ENCODE results near the gene EXOC4.

Gene EXOC4

GRCh38 chr7:133575726-133576440 is 323.0 kb downstream of the EXOC4 start:
- no peak for DNase-seq (ENCODE audit: low read depth)
- TF ChIP-seq CTCF (IDR thresholded peaks at IDR 0.05; ENCODE audit: low read length, missing control alignments), result no peak

GRCh38 chr7:133576612-133577168 is 323.8 kb downstream of the EXOC4 start:
- no peak for TF ChIP-seq CTCF (IDR thresholded peaks at IDR 0.05; ENCODE audit: low read length, missing control alignments)
- no peak overlapping the region for H3K4me3 ChIP-seq (replicated peaks; ENCODE audit: low read depth, low read length)
- no peak for DNase-seq (ENCODE audit: low read depth)

More at GRCh38 chr7:133575726-133576440, 323.0 kb downstream of the EXOC4 start:
- H3K4me3 ChIP-seq (replicated peaks; ENCODE audit: low read depth, low read length), result no peak overlapping the region

- DNase-seq (ENCODE audit: low read depth), result peak; percentile 91
- no peak overlapping the region for H3K4me3 ChIP-seq (replicated peaks; ENCODE audit: low read depth, low read length)
- TF ChIP-seq CTCF (IDR thresholded peaks at IDR 0.05; ENCODE audit: low read length, missing control alignments), result no peak
Measured at GRCh38 chr7:133582766-133583523, 330.1 kb downstream of the EXOC4 start.

- no peak for TF ChIP-seq CTCF (IDR thresholded peaks at IDR 0.05; ENCODE audit: low read length, missing control alignments)
- H3K4me3 ChIP-seq (replicated peaks; ENCODE audit: low read depth, low read length), result no peak overlapping the region
- no peak for DNase-seq (ENCODE audit: low read depth)
Measured at GRCh38 chr7:133583545-133584171, 330.8 kb downstream of the EXOC4 start.

- DNase-seq (ENCODE audit: low read depth), result no peak
- H3K4me3 ChIP-seq (replicated peaks; ENCODE audit: low read depth, low read length), result no peak overlapping the region
- TF ChIP-seq CTCF (IDR thresholded peaks at IDR 0.05; ENCODE audit: low read length, missing control alignments), result no peak
Measured at GRCh38 chr7:133584956-133585668, 332.2 kb downstream of the EXOC4 start.

GRCh38 chr7:133586253-133586652 is 333.4 kb downstream of the EXOC4 start:
- TF ChIP-seq CTCF (IDR thresholded peaks at IDR 0.05; ENCODE audit: low read length, missing control alignments), result no peak

More at GRCh38 chr7:133586253-133586652, 333.4 kb downstream of the EXOC4 start:
- no peak for DNase-seq (ENCODE audit: low read depth)
- H3K4me3 ChIP-seq (replicated peaks; ENCODE audit: low read depth, low read length), result no peak overlapping the region
